Stimulated activated CD4-positive, alpha-beta T cell treated with anti-CD3 and anti-CD28 coated beads, TNF-alpha, amount 100 ng/mL, for 1 hour (primary cell): Measurements from ENCODE around the gene LHX1.

Experiments
- DNase-seq, 3 donors: peaks; one replicate each; pipeline ENCODE4 v3.0.0-alpha.2; 2020; ENCODE audit warnings: low read depth in 3 of 3, low spot score in 1 of 3

Gene LHX1

DNA sequence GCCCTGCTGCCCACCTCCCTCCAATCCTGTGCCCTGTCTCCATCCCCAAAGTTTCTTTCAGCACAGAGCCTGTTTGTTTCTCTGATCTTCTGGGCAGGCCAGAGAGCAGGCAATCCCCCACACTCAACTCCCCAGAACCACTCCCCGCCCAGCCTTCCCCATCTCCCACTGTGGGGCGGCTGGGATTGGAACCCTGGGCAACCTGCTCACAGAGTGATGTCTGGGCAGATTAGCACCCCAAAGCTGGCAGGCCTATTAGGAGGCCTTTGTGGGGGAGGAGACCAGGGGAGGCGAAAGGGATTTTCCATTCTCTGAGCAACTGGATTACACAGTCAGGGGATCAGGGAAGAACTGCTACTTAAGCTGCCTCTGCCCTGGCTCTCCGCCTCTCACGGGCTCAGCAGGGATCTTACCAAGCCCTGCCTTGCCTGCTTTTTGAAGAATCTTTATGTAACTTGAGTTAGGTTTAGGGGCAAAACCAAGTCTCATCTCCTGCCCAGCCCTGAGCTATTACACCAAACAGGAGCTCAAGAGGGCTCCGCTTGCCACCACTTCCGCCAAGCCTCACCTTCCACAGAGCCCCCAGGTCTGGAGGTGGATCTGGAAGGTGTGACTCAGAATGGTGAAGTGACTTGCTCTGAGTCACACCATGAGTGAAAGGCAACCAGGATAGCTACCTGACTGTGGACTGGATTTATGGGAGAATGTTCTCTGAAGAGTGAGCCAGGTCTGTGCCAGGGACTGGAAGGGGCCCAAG lies 16.0 kb upstream of the LHX1 start:
- DNase-seq: no peak

DNA sequence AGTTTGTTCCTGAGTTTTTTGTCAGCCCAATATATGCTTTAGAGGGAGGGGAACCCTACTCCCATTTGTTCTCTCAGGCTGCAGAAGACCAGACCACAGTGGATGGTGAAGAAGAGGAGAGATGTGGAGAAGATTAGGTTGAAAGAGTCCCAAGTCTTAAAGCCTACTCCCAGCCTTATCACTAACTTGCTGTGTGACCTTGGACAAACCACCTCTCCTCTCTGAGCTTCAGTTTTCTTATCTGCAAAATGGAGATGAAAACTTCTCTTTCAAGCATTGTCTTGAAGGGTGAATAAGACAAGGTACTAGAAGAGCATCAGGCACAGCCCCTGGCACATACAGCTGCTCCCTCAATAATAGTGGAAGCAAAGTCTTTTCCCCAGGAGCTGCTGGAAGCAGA lies 15.1 kb upstream of the LHX1 start:
- no peak for DNase-seq

DNA sequence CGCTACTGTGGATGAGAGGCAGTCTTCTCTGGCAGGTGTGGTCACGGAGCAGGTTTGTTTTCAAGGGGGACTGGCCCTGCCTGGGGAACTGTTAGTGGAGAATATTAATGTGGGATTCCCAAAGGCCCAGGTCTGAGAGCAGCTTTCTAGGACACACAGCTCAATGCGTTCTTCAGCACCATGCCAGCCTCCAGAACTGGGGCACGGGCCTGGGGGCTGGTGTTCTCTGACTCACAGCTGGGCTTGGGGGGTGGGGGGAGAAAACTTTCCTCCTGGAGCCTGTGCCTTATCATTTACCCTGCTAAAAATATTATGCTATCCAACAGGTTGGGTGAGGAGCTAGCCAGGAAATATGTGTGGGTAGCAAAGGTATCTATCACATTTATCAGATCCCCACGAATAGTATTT lies 13.5 kb upstream of the LHX1 start:
- no peak for DNase-seq

DNA sequence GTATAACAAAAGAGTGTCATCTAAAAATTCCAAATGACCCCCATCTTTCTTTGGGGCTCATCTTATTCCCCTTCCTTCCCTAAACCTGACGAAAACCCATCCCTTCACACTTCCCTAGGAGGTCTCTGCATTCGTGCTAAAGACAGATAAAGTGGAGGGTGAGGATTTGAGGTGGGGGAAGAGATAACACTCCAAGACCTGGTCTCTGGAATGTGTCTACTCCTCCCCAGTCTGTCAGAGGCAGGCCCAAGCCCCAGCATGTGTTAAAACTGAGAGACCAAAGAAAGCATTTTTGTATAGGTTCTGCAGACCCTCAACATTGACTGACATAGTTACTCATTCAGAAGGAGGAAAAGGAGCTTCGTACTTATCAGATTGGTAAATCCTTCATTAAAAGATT lies 11.0 kb upstream of the LHX1 start:
- no peak for DNase-seq

DNA sequence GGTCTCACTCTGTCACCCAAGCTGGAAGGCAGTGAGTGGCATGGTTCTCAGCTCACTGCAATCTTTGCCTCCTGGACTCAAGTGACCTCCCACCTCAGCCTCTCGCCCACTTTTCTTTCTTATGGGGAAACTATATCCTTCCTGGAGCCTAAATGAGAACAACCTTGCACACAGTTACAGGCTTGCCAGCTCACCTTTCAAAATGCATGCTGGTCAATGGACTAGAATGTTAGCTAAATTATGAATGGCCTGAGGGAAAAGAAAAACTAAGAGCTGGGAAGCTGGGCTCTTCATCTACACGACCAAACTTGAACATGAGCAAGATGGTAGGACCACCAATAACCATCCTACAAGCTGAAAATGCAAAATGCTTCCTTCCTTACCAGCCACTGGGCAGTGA lies 10.6 kb upstream of the LHX1 start:
- DNase-seq: no peak

DNA sequence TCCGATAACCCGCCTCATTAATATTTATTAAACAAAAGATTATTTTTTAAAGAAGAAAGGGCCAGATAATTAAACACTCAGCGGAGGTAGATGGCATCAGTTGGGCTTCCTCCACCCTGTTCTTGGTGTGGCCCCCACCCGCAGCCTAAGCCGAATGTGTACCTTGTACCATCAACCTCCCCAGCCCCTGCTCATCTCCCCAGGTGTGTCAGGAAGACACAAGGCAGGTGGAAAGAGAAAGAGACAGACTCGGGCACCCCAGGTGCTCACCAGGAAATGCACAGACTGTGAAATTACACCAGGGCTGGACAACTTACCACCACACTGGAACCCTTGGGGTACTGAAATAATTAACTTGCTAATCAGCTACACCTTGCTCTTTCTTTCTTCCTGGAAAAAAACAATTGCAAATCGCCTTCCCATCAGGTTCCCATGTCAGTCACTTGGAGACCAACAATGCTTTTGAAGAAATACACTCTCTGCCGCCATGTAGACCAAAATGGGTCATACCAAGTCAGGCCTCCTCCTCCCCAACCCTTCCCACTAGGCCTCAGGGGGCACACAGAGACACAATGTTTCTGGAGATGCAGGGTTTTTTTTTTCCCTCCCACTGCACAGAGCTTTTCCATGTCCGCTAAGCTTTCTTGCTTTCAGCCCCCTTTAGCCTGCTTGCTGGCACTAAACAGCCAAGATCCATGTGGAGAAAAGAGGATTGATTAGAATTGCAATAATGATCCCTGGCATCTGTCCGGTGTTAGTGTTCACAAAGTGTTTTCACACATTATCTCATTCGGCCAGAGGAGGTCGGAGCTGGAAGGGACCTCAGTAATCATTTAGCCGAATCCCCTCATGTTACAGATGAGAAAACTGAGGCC lies 8.6 kb upstream of the LHX1 start:
- DNase-seq: no peak

DNA sequence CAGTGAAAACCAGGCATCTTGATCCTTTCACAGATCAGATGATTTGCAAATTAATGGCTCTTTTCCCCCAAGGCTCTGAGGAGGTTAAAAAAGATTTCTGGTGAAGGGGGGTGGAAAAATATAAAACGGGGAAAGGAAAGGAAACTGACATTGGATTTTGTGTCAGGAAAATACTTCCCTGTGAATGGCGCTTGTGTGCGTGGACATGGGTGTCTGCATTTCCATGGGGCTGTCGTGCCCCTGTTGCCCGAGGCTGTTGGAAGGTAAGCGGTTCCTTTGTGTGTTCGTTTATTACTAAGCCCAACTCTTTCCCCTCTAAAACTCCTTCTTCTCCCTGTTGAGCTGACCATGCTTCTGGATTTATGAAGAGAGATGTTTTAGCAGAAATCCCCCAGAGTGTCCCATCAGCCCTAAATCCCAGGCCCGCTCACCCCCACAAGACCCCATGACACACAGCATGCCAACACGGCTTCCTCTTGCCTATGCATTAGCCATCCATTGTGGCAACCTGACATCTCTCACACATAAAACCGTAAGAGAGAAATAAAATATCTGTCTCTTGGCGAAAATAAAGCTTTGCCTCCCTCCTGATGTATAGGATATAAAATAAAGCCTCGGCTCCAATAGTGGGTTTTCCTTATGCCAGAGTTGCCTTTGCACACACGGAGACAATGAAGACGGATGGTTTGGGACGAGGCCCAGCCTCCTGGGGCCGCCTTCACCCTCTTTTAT lies 7.3 kb upstream of the LHX1 start:
- no peak for DNase-seq

DNA sequence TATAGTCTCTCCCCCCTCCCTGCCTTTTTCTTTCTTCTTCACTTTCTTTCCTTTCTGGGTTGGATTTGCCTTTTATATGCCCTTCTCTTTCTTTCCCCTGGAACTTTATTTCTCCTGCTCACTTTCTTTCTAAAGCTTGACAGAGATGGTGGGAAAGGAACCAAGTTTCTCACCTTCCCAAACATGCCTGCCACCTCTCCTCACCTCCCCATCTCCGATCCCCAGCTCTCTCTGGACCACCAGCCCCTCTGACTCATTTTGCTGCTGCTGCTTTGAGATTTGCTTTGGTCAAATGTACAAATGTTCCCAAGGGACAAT lies 6.7 kb upstream of the LHX1 start:
- no peak for DNase-seq

DNA sequence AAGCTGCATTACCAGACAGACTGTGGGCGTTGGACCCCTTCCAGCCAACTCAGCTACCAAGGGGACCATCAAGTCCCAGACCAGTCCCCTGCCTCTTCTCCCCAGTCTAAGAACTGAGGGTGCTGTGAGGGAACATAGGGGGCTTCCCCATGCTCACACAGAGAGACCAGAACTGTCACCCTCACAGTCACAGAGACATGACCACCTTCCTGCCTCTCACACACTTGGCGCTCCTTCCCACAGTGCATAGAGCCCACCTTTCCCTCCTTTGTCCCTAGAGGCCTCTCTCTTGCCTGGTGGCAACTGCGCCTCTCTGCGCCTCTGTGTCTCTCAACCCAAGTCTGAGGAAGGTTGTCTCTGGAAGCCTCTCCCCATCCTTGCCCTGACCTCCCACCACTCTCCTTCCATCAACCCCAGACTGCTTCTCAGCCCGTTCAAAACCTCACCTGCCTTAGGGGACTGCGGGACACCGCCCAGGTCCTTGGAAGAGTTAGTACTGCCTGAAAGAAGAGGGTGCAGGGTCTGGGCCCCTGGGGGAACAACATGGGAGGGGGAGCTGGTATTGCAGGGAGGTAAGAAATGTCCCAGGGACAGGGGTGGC lies 6.1 kb upstream of the LHX1 start:
- DNase-seq: no peak

DNA sequence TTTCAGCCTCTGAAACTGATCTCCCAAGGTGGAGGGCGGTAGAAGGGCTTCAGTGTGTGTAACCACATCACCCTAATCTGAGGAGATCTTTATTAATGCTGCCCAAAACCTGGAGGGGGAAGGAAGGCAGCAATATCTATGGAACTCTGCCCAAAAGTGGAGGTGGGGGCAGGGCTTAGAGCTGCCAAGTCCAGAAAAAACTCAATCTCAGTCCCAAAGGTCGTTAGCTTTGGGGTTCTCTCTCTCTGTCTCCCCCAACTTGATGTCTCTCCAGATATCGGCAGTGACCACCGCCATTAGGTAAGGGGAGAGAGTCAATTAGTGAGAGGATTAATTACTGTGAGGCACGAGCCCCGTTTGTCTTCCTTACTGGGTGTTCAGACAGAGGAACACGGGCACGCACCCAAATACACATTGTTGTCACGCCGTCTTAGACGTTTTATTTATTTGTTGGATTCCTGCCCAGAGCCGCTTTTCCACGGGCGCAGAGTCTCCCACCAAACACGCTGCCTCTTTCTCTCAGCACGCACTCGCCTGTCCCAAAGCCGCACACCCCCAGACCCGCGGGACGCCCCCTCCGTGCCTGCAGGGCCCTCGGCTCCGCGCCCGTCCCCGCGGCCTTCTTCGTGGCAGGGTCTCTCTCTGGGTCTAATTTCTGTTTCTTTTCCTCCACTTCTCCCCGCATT lies 5.4 kb upstream of the LHX1 start:
- DNase-seq: no peak

DNA sequence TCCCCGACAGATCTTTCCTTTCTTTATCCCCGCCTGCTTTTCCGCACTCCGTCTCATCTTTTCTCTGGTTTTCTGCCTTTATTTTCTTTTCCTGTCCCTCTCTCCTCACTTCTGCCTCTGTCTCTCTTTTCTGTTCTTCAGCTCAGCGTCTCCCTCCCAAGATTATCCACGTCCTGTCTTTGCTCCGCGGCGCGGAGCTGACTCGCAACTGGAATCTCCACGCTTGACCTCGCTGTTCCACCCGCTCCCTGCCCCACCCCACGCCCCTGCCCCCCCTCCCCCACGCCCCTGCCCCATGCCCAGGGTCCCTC lies 4.9 kb upstream of the LHX1 start:
- no peak for DNase-seq

DNA sequence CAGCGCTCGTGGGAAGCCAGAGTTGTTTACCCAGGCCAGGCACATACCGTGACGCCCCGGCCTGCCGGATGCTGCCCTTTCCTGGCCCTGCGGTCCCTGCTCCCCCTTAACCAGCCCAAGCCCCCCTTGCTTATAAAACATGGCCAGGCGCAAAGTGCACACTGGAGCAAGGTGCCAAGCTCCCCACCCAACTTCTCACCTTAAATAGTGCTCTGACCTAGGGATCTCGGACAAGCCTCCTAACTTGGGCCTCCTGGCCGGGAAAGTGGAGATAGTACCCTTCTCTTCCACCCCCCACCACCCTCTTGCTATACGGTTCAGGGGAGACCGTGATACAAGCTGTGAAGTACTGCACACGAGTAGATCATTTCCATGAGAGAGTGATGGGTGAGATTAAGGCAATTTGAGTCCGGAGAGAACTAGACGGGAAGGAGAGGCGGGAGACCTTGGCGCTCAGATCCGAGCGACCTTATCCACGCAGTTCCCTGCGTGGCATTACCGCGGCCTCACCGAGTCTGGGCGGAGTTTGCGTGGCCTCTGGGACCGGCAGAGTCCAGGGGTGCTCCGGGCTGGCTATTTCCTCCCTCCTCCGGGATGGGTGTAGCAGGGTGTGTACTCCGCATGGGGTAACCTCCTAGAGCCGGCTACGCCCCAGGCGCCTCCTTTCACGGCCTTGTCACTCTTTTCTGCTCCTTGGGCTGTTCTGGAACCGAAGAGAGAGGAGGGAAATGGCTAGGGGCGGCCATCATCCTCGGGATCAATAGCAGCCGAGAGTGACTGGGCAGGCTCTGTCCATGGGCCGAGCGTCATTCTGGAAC lies 4.4 kb upstream of the LHX1 start:
- no peak for DNase-seq

DNA sequence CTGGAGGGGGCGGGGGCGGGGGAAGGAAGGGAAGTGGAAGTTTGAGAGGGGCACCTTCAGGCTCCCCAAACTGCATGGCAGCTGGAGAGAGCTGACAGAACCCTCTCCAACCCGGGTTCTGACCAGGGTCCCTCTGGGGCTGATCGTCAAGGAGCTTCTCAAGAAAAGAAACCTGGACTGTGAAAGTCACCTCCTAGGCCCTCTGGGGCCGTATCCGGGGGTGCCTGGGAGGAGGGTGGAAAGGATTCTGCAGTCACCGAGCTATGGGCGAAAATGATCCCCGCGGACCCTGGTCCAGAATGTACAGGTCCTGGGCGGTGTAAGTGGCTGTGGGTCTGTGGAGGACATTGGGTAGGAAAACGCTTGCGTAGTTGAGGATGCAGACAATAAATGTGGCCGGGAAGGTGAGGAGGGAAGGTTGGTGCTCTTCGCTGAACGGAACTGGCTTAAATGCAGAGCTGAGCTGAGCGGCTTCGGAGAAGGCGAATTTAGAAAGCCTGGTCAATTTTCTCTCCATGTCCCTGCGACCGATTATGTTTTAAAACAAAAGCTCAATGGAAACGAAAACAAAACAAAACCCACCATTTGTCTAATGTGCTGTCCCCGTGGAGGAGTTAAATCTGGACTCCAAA lies 3.6 kb upstream of the LHX1 start:
- DNase-seq: no peak

DNA sequence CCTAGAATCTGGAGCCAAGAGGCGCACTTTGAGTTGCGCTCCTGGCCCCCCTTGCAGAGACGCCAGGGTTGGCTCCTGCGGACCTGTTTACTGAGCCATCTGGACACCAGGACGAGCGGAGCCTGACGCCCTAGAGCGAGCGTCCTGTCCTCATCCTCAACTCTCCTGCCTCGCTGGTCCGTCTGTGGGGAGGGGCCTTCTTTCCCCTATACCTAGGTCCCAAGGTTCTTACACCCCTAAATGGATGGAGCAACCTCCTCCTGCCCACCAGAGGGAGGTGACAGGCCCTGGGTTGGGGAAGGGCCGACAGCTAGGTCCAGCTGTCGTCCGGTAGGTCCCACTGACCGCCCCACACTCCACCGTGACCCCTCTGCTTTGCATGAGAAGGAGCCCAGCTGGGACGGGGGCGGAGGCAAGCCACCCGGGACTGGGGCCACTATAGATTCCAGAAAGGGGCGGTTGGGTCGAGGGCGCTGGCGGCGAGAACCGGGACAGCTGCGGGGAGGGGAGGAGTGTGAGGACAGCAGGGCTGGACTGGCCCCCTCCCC lies 3.1 kb upstream of the LHX1 start:
- DNase-seq: no peak

DNA sequence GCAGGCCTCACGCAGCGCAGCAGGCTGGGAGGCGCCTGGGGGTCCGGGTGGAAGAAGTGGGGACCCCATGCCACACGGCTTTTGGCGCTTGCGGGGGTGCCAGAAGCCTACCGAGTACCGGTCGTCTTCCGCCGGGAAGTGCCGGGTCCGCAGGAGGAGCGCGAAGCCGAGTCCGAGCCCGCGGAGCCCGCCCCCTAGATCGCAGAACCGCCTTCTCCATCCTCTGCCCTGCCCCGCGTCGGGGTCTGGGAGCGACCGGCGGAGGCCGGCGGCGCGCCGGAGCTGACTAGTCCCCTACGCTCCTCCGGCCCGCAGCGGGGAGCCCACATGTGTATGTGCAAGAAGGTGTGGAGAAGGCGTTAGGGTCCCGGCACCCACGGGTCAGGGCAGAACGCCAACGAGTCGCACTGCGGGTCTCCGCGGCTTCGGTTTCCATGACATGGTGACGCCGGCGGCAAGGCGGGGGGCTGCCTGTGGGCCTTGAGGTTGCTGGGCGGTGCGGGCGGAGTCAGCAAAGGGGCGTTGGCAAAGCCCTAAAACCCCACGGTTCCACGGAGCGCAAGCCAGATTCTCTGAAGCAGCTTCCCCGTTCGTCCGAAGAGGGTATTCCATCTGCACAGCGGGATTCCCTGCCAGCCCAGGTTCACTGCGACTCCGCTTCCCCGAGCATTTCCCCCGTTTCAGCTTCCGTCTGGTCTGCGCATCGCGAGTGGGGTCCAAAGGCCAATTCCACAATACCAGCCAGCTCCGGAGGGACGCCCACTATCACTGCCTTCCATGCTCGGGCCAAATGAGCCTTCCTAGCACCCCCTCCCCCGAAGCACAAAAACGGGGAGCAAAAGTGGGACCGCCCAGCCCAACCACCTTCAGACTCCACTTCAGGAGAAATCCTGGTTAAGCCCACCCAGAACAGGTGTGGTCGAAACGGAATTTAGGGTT lies 2.3 kb upstream of the LHX1 start:
- no peak for DNase-seq

DNA sequence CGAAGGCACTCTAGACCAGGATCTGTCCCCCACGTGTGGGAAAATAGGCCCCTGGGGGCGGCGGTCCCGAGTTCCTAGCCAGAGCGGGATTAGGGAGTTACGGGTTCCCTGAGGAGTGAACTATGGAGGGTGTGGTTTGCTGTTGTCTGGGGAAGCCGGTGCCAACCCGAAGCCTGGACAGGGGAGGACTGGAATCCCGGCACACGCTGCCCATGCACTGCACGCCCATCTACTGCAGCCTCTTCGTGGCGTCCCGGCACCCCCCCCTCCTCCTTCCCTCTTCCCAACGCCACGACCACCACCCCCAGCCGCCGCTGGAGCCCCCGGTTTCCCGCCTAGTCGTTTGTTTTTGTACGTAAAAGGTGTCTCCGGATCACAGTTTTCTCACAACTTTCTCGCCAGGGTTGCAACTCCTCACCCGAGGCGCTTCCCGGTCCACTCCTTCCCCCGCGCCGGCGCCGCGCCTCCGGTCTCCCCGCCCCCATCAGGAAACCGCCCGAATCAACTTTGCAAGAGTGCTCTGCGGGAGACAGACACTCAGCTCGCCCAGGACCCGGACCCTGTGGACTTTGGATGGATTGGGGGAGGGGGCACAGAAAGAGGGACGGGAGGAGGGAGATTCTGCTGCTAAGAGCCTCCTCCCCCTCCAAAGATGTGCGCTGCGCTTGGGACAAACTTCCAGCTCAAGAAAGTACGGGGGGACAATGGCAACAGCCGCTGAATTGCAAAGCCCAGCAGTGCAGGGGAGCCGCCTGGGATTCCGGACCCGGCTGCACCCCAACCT lies 1.4 kb upstream of the LHX1 start:
- DNase-seq: no peak

DNA sequence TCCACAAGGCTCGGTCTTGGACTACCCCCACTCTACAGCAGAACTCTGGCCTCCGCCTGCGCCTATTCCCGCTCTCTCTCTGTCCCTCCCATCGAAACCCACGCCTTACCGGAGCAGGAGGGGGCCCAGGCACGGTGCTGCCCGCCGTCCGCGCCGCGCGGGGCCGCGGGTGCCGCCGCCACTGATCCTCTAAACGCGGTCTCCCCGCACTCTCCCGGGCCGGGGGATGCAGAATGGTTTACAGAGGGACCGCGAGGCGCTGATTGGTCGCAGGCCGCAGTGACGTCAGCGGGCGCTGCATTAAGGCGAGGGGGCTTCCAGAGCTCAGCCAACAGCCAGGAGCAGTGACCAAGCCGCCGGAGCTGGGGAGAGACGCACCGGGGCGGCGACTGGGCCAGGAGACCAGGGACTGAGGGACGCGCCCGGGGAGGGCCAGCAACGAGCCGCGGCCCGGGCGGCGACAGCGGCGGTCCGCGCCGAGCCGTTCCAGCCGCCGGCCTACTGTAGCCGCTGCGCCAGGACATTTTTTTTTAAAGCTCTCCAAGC lies 747 bp upstream of the LHX1 start:
- DNase-seq: no peak
